Smooth muscle cell (in vitro differentiated cells): ENCODE data around the gene MEX3A. TPM values are rescaled to one million over a fixed set of nuclear protein-coding genes. Genes with fewer than 3 reads are reported as not detected.

Experiments
- DNase-seq: peaks from one replicate; lab custom pipeline; 2025; ENCODE audit not compliant: unreplicated experiment; lab: John Stamatoyannopoulos, UW
- H2AFZ ChIP-seq: fragments of 200-600 bp; sonication (generic); 2 replicates; pipeline ENCODE4 v1.6.0; 2016; ENCODE audit warnings: antibody characterized with exemption, low read depth, mild to moderate bottlenecking
- H3F3A ChIP-seq: fragments of 200-600 bp; sonication (generic); 2 replicates; pipeline ENCODE4 v1.6.0; 2017; ENCODE audit warnings: antibody characterized with exemption, low read depth
- H3K27ac ChIP-seq: fragments of 200-600 bp; sonication (generic); 2 replicates; pipeline ENCODE4 v1.5.1; 2016; ENCODE audit warnings: low read depth, mild to moderate bottlenecking
- H3K27me3 ChIP-seq: fragments of 200-600 bp; sonication (generic); 2 replicates; pipeline ENCODE4 v1.6.1; 2016; ENCODE audit warnings: low read depth, mild to moderate bottlenecking
- H3K36me3 ChIP-seq: fragments of 200-600 bp; sonication (generic); 2 replicates; pipeline ENCODE4 v1.5.1; 2016; ENCODE audit warnings: low read depth
- H3K4me1 ChIP-seq: fragments of 200-600 bp; sonication (generic); 2 replicates; pipeline ENCODE4 v1.5.1; 2016; ENCODE audit warnings: low read depth
- H3K4me2 ChIP-seq: fragments of 200-600 bp; sonication (generic); 2 replicates; pipeline ENCODE4 v1.6.0; 2016; ENCODE audit warnings: mild to moderate bottlenecking
- H3K4me3 ChIP-seq: fragments of 200-600 bp; sonication (generic); 2 replicates; pipeline ENCODE4 v1.5.1; 2016; ENCODE audit warnings: mild to moderate bottlenecking
- H3K79me2 ChIP-seq: fragments of 200-600 bp; sonication (generic); 2 replicates; pipeline ENCODE4 v1.6.0; 2016; ENCODE audit warnings: low read depth, mild to moderate bottlenecking
- H3K9ac ChIP-seq: fragments of 200-600 bp; sonication (generic); 2 replicates; pipeline ENCODE4 v1.6.0; 2016; ENCODE audit warnings: low read depth
- H3K9me3 ChIP-seq: fragments of 200-600 bp; sonication (generic); replicated peaks from 2 replicates; pipeline ENCODE4 v1.5.1; 2016; ENCODE audit warnings: low read depth
- H4K20me1 ChIP-seq: fragments of 200-600 bp; sonication (generic); 2 replicates; pipeline ENCODE4 v1.6.0; 2016; ENCODE audit warnings: low read depth
- WGBS: methylation state at CpG from one replicate; pipeline ENCODE4 v1.1.7; 2016; ENCODE audit warnings: low lambda C conversion rate; 5-methylcytosine and 5-hydroxymethylcytosine counted together
- polyA plus RNA-seq: library from polyadenylated mRNA; unstranded; fragments of >200 nt; fragmentation: Nextera tagmentation; extraction: Ambion mirVana; gene quantifications from 2 replicates; pipeline ENCODE4 v1.2.1, GENCODE V29; 2016
- total RNA-seq: library from RNA; depleted of rRNA; stranded (reverse); fragments of >200 nt; gene quantifications from 2 replicates; pipeline ENCODE4 v1.2.3, GENCODE V29; 2014
- TF ChIP-seq, protein P1 (sequence below): fragments of 200-600 bp; sonication (generic); IDR thresholded peaks from 2 replicates; pipeline ENCODE4 v1.5.1; 2017; ENCODE audit warnings: borderline replicate concordance, mild to moderate bottlenecking, antibody characterized with exemption; ENCODE audit not compliant: insufficient read depth, poor library complexity, severe bottlenecking

The MEX3A gene
- total and polyA plus RNA-seq, 2 experiments from 2014 or later: 10.5 to 13.8 TPM

DNA sequence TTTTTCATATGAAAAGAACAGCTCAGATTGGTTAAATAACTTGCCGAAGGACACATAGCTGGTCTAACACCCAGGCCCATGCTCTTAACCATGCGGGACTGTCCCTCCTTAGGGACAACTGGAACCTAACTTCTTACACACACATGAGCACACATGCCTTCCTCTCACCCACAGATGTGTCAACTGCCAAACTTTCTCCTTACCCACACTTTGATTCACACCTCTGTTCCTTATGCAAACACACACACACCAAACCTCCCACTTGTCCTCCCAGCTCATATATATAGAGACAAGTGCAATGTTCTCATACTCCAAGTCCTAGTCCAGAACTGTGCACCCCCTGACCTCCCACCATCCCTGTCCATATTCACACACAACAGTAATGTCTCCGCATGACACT lies 17.1 kb downstream of the MEX3A start:
- no peaks in the 10 kb centered on the region for H3K79me2 ChIP-seq
- no peaks in the 10 kb centered on the region for H3K9me3 ChIP-seq
- H3K4me1 ChIP-seq: peaks cover 18% of the 10 kb centered on the region
- H3K27me3 ChIP-seq: no peaks in the 10 kb centered on the region
- no peak overlapping the region for H3K4me2 ChIP-seq
- H4K20me1 ChIP-seq: no peaks in the 10 kb centered on the region
- no peak for DNase-seq
- no peaks in the 10 kb centered on the region for H3F3A ChIP-seq
- 93% methylated on average over 3 of the region's 3 CpGs for whole genome bisulfite sequencing
- no peak overlapping the region for H2AFZ ChIP-seq
- TF ChIP-seq, protein P1, sequence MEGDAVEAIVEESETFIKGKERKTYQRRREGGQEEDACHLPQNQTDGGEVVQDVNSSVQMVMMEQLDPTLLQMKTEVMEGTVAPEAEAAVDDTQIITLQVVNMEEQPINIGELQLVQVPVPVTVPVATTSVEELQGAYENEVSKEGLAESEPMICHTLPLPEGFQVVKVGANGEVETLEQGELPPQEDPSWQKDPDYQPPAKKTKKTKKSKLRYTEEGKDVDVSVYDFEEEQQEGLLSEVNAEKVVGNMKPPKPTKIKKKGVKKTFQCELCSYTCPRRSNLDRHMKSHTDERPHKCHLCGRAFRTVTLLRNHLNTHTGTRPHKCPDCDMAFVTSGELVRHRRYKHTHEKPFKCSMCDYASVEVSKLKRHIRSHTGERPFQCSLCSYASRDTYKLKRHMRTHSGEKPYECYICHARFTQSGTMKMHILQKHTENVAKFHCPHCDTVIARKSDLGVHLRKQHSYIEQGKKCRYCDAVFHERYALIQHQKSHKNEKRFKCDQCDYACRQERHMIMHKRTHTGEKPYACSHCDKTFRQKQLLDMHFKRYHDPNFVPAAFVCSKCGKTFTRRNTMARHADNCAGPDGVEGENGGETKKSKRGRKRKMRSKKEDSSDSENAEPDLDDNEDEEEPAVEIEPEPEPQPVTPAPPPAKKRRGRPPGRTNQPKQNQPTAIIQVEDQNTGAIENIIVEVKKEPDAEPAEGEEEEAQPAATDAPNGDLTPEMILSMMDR: no peak
- H3K36me3 ChIP-seq: no peaks in the 10 kb centered on the region
- no peak overlapping the region for H3K4me3 ChIP-seq
- H3K27ac ChIP-seq: no peak overlapping the region
- no peak overlapping the region for H3K9ac ChIP-seq

DNA sequence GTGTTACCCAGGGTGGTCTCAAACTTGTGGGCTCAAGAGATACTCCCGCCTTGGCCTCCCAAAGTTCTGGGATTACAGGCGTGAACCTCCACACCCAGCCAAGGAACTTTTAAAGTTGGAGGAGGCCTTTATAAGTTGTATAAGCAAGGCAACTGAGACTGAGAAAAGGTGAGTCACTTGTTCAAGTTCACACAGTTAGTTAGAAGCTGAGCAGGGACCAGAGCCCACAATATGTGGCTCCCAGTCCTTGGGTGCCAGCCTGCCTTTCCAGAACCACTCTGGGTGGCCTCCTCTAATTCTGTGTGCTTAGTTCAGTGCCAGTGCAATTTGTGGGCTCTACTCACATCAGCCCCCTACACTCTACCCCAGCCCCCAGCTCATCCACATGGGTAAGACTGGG lies 17.6 kb downstream of the MEX3A start:
- Histone ChIP-seq H3K9me3 (no peaks in the 10 kb centered on the region), H3K4me1 (peaks cover 18% of the 10 kb centered on the region), H3K36me3 (no peaks in the 10 kb centered on the region), H3K27ac (no peak overlapping the region), H3K9ac (no peak overlapping the region), H3K79me2 (no peaks in the 10 kb centered on the region), H3K4me3 (no peak overlapping the region), H3K27me3 (no peaks in the 10 kb centered on the region), H2AFZ (no peak overlapping the region), H3F3A (no peaks in the 10 kb centered on the region), H4K20me1 (no peaks in the 10 kb centered on the region), H3K4me2 (no peak overlapping the region)
- no peak for DNase-seq
- 93% methylated on average over 2 of the region's 2 CpGs for WGBS
- TF ChIP-seq, protein P1: no peak

GRCh38 chr1:156063997-156064285 lies 18.3 kb downstream of the MEX3A start:
- Histone ChIP-seq H3K27me3 (no peaks in the 10 kb centered on the region), H2AFZ (no peak overlapping the region), H3K79me2 (no peaks in the 10 kb centered on the region), H3K27ac (no peak overlapping the region), H4K20me1 (no peaks in the 10 kb centered on the region), H3K9ac (no peak overlapping the region), H3K4me3 (no peak overlapping the region), H3K9me3 (no peaks in the 10 kb centered on the region), H3F3A (no peaks in the 10 kb centered on the region), H3K4me1 (peaks cover 18% of the 10 kb centered on the region), H3K36me3 (no peaks in the 10 kb centered on the region), H3K4me2 (no peak overlapping the region)
- no peak for DNase-seq
- WGBS: 59% methylated on average over 2 of the region's 2 CpGs
- TF ChIP-seq, protein P1: no peak

DNA sequence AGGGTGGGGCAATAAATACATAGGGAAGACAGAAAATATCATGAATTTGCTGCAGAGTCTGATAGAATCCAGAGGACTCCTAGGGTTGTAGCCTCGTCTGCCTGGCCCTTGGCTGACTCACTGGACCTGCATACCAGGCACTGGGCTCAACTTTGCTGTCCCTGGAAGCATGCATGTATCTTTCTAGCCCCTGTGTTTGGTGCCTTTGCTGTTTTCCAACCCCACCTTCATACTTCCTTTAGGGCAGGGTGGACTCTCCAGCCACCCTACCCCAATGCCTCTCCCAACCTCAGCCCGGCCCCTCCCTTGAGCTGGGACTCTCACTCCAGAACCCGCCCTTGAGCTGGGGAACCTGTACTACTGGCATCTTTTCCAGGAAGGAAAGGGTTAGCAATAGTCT lies 20.1 kb downstream of the MEX3A start:
- no peak for DNase-seq

More for the DNA sequence above, 20.1 kb downstream of the MEX3A start:
- Histone ChIP-seq H3F3A (no peaks in the 10 kb centered on the region), H3K9me3 (no peaks in the 10 kb centered on the region), H3K79me2 (no peaks in the 10 kb centered on the region), H2AFZ (no peak overlapping the region), H3K4me1 (peaks cover 18% of the 10 kb centered on the region), H3K27me3 (no peaks in the 10 kb centered on the region), H3K9ac (no peak overlapping the region), H4K20me1 (no peaks in the 10 kb centered on the region), H3K27ac (peak overlapping the region; percentile 76), H3K36me3 (no peaks in the 10 kb centered on the region), H3K4me2 (peak overlapping the region; percentile 73), H3K4me3 (peak overlapping the region; percentile 58)
- WGBS: 52% methylated on average over 3 of the region's 3 CpGs
- TF ChIP-seq, protein P1: no peak
